Measurements from ENCODE around the gene JAK3.
"Not testable (repeated sequence)": the region's sequence is repeated elsewhere in the genome, so short reads cannot be mapped to it uniquely, and the experiment has no call there.

JAK3 gene

GRCh38 chr19:17802137-17802858 lies 45.5 kb downstream of the JAK3 start:
- no peak for DNase-seq

- not testable (repeated sequence) for DNase-seq
These were observed 49.2 kb downstream of the JAK3 start for GRCh38 chr19:17798599-17798998.

GRCh38 chr19:17797424-17798201 lies 50.2 kb downstream of the JAK3 start:
- DNase-seq, result peak; percentile 60

GRCh38 chr19:17796838-17797423 lies 50.9 kb downstream of the JAK3 start:
- DNase-seq, result no peak

GRCh38 chr19:17796013-17796837 lies 51.6 kb downstream of the JAK3 start:
- no peak for DNase-seq

- DNase-seq, result no peak
These were observed 52.3 kb downstream of the JAK3 start for GRCh38 chr19:17795495-17795856.

GRCh38 chr19:17794731-17795494 lies 52.9 kb downstream of the JAK3 start, which contains the start of gene B3GNT3:
Gene B3GNT3 (plus strand): TSS chr19:17795138. CDS start chr19:17807808, 12,670 bp downstream.
- DNase-seq, result peak; percentile 24

GRCh38 chr19:17794412-17794730 lies 53.4 kb downstream of the JAK3 start:
- no peak for DNase-seq

- no peak for DNase-seq
These were observed 57.6 kb downstream of the JAK3 start for GRCh38 chr19:17790059-17790780.

- no peak for DNase-seq
These were observed 59.1 kb downstream of the JAK3 start for GRCh38 chr19:17788632-17789031.

- no peak for DNase-seq
These were observed 60.4 kb downstream of the JAK3 start for GRCh38 chr19:17787274-17787913.

- DNase-seq, result peak; percentile 71
These were observed 63.4 kb downstream of the JAK3 start for GRCh38 chr19:17784201-17785008.

- DNase-seq, result not testable (repeated sequence)
These were observed 64.1 kb downstream of the JAK3 start for GRCh38 chr19:17783721-17784120.

GRCh38 chr19:17780781-17781180 lies 67.0 kb downstream of the JAK3 start:
- no peak for DNase-seq

GRCh38 chr19:17778968-17779929 lies 68.5 kb downstream of the JAK3 start:
- no peak for DNase-seq

- peak; percentile 12 for DNase-seq
These were observed 69.4 kb downstream of the JAK3 start for GRCh38 chr19:17778251-17778967.

- DNase-seq, result not testable (repeated sequence)
These were observed 69.9 kb downstream of the JAK3 start for GRCh38 chr19:17777840-17778239.
